ENCODE data around the gene SMAD5.

- TF ChIP-seq CTCF (IDR thresholded peaks at IDR 0.05) (no peak), POLR2A (IDR thresholded peaks at IDR 0.05) (no peak)
Measured at GRCh38 chr5:136188859-136189258, 56.2 kb downstream of the SMAD5 start.

All from thyroid gland (tissue), 4 donors.